ENCODE measurements around the gene MCF2L2.
"Not testable (repeated sequence)": the region's sequence is repeated elsewhere in the genome, so short reads cannot be mapped to it uniquely, and the experiment has no call there.

Gene MCF2L2

GRCh38 chr3:183202004-183202722 lies 226.3 kb downstream of the MCF2L2 start:
- no peak for DNase-seq (ENCODE audit: low spot score)

GRCh38 chr3:183198939-183199338 lies 229.5 kb downstream of the MCF2L2 start:
- no peak for DNase-seq (ENCODE audit: low spot score)

GRCh38 chr3:183197734-183198133 lies 230.7 kb downstream of the MCF2L2 start:
- DNase-seq (ENCODE audit: low spot score): no peak

- DNase-seq (ENCODE audit: low spot score): no peak
These were observed 233.2 kb downstream of the MCF2L2 start for GRCh38 chr3:183195266-183195665.

- no peak for DNase-seq (ENCODE audit: low spot score)
These were observed 234.4 kb downstream of the MCF2L2 start for GRCh38 chr3:183193762-183194689.

- no peak for DNase-seq (ENCODE audit: low spot score)
These were observed 235.6 kb downstream of the MCF2L2 start for GRCh38 chr3:183192650-183193300.

- no peak for DNase-seq (ENCODE audit: low spot score)
These were observed 238.8 kb downstream of the MCF2L2 start for GRCh38 chr3:183189641-183190040.

GRCh38 chr3:183188895-183189462 lies 239.4 kb downstream of the MCF2L2 start:
- DNase-seq (ENCODE audit: low spot score): no peak

- no peak for DNase-seq (ENCODE audit: low spot score)
These were observed 242.7 kb downstream of the MCF2L2 start for GRCh38 chr3:183185696-183186095.

- no peak for DNase-seq (ENCODE audit: low spot score)
These were observed 245.4 kb downstream of the MCF2L2 start for GRCh38 chr3:183182732-183183610.

- no peak for DNase-seq (ENCODE audit: low spot score)
These were observed 246.3 kb downstream of the MCF2L2 start for GRCh38 chr3:183182073-183182472.

- no peak for DNase-seq (ENCODE audit: low spot score)
These were observed 246.8 kb downstream of the MCF2L2 start for GRCh38 chr3:183181606-183182005.

- DNase-seq (ENCODE audit: low spot score): no peak
These were observed 247.6 kb downstream of the MCF2L2 start for GRCh38 chr3:183180784-183181295.

GRCh38 chr3:183180110-183180783 lies 248.2 kb downstream of the MCF2L2 start:
- DNase-seq (ENCODE audit: low spot score): no peak

- DNase-seq (ENCODE audit: low spot score): not testable (repeated sequence)
These were observed 248.9 kb downstream of the MCF2L2 start for GRCh38 chr3:183179550-183179908.

GRCh38 chr3:183178833-183179549 lies 249.4 kb downstream of the MCF2L2 start:
- DNase-seq (ENCODE audit: low spot score): peak; percentile 76

- no peak for DNase-seq (ENCODE audit: low spot score)
These were observed 249.9 kb downstream of the MCF2L2 start for GRCh38 chr3:183178512-183178832.

GRCh38 chr3:183172051-183172639 lies 256.3 kb downstream of the MCF2L2 start:
- no peak for DNase-seq (ENCODE audit: low spot score)

- not testable (repeated sequence) for DNase-seq (ENCODE audit: low spot score)
These were observed 260.4 kb downstream of the MCF2L2 start for GRCh38 chr3:183167975-183168374.

- DNase-seq (ENCODE audit: low spot score): no peak
These were observed 264.9 kb downstream of the MCF2L2 start for GRCh38 chr3:183163563-183163962.

All from ecto neural progenitor cell (in vitro differentiated cells).